Measurements from ENCODE around the gene RPS27. TPM values are rescaled to one million over a fixed set of nuclear protein-coding genes. Genes with fewer than 3 reads are reported as not detected.

RPS27 gene
- total and polyA plus RNA-seq, 2 donors (not counting 1 experiment from before 2014, with no cell fraction given) = 4,812 to 15,978 TPM

- peak overlapping the region; percentile 91 for H2AFZ ChIP-seq (ENCODE audit: insufficient read depth, low read depth, low read length, poor library complexity, severe bottlenecking)
- ChIA-PET POLR2A (interaction anchor here (1.4 to 9.2 kb wide), 6 partner anchors 9 to 28 kb away, joined by 5 to 115 read pairs (median 11); partner anchors contain the start of genes DENND4B, JTB, RAB13 and RPS27), CTCF (interaction anchor here (1.0 to 7.5 kb wide), 5 partner anchors 9 to 165 kb away, joined by 3 to 65 read pairs (median 9); partner anchors contain the start of genes DENND4B and RAB13)
- 62% methylated on average over 10 of the region's 16 CpGs for WGBS (ENCODE audit: insufficient coverage)
- DNase-seq = no peak
- peaks cover 0 to 12% of the 10 kb centered on the region in 2 experiments for H3K36me3 ChIP-seq (replicated peaks in 1 of 2; ENCODE audit: control extremely low read depth in 1 of 2, control insufficient read depth in 1 of 2, extremely low read depth in 1 of 2, insufficient read depth in 2 of 2, low read length in 1 of 2)
- peak overlapping the region; percentile 85 for H3K4me2 ChIP-seq (replicated peaks; ENCODE audit: low read depth, low read length, poor library complexity, severe bottlenecking)
- Mint-ChIP-seq H3K27ac (peak overlapping the region; percentile 85), H3K4me1 (peaks cover 60% of the 10 kb centered on the region), H3K4me3 (peak overlapping the region; percentile 83), H3K9me3 (ENCODE audit: insufficient read depth) (no peaks in the 10 kb centered on the region), H3K27me3 (no peaks in the 10 kb centered on the region)
- peaks cover 45 to 51% of the 10 kb centered on the region in 2 donors for H3K4me1 ChIP-seq (ENCODE audit: control insufficient read depth in 2 of 2, insufficient read depth in 2 of 2, low read length in 2 of 2)
- H3K79me2 ChIP-seq (ENCODE audit: control insufficient read depth, insufficient read depth, low read length) = peaks cover 71% of the 10 kb centered on the region
- ATAC-seq (ENCODE audit: low read depth) = no peak
- H3K9ac ChIP-seq (ENCODE audit: low read length) = peak overlapping the region; percentile 84
- peaks cover 11% of the 10 kb centered on the region for H4K20me1 ChIP-seq (ENCODE audit: control insufficient read depth, insufficient read depth, low read length, poor library complexity, severe bottlenecking)
- intact Hi-C loops (cut with micrococcal nuclease) = loop anchor here (1.0 kb wide), 2 partner anchors 15 to 16 kb away; partner anchors contain the start of genes DENND4B and JTB
- TF ChIP-seq CTCF (IDR thresholded peaks at IDR 0.05) (no peak), EZH2 (IDR thresholded peaks at IDR 0.05; ENCODE audit: borderline replicate concordance, insufficient read depth, low read depth, low read length, poor library complexity, severe bottlenecking) (no peak)
- H3K4me3 ChIP-seq (ENCODE audit: control extremely low read depth in 1 of 5, extremely low read depth in 1 of 5, insufficient read depth in 1 of 5, low read depth in 2 of 5, low read length in 4 of 5) = peak overlapping the region; percentile 64 to 89 (median 86)
- H3K27ac ChIP-seq (ENCODE audit: low read length in 2 of 2) = peak overlapping the region; percentile 85 to 95
- H3K27me3 ChIP-seq (replicated peaks in 1 of 4; ENCODE audit: control extremely low read depth in 1 of 4, control insufficient read depth in 3 of 4, insufficient read depth in 4 of 4, low read length in 3 of 4) = no peaks in the 10 kb centered on the region
- no peaks in the 10 kb centered on the region for H3K9me3 ChIP-seq (ENCODE audit: control extremely low read depth in 1 of 3, control insufficient read depth in 2 of 3, insufficient read depth in 1 of 3, low read length in 2 of 3)
Observed at GRCh38 chr1:153962088-153963029, 28.2 kb upstream of the RPS27 start.
